ENCODE data around the gene SLC16A5.
"Not testable (repeated sequence)": the region's sequence is repeated elsewhere in the genome, so short reads cannot be mapped to it uniquely, and the experiment has no call there.

The SLC16A5 gene

GRCh38 chr17:75064040-75064439, 23.7 kb upstream of the SLC16A5 start:
- no peak for DNase-seq (ENCODE audit: low read depth)

- no peak for DNase-seq (ENCODE audit: low read depth)
These were observed 23.3 kb upstream of the SLC16A5 start for GRCh38 chr17:75064460-75064859.

- DNase-seq (ENCODE audit: low read depth): no peak
These were observed 22.7 kb upstream of the SLC16A5 start for GRCh38 chr17:75064867-75065561.

GRCh38 chr17:75065562-75066151, 22.1 kb upstream of the SLC16A5 start:
- DNase-seq (ENCODE audit: low read depth): no peak

DNA sequence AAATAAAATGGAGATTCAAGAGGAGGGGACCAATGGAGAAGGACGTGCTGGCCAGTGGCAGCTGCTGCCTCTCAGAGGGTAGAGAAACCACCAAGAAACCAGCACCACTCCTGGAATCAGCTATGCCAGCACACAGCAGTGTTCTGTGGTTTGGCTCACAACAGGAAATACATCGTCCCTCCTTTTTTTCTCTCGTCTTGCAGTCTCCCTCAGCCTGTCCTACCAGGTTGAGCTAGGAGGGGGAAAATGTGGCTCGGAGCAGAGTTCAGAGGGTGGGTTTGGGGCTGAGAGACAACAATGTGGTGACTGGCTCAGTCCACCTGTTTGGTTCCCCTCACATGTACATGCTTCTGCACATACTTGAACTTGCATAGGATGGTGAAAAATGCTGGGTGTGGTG, 19.9 kb upstream of the SLC16A5 start:
- DNase-seq (ENCODE audit: low read depth): no peak

- no peak for DNase-seq (ENCODE audit: low read depth)
These were observed 19.0 kb upstream of the SLC16A5 start for GRCh38 chr17:75068750-75069149.

- DNase-seq (ENCODE audit: low read depth): no peak
These were observed 18.0 kb upstream of the SLC16A5 start for GRCh38 chr17:75069783-75070182.

DNA sequence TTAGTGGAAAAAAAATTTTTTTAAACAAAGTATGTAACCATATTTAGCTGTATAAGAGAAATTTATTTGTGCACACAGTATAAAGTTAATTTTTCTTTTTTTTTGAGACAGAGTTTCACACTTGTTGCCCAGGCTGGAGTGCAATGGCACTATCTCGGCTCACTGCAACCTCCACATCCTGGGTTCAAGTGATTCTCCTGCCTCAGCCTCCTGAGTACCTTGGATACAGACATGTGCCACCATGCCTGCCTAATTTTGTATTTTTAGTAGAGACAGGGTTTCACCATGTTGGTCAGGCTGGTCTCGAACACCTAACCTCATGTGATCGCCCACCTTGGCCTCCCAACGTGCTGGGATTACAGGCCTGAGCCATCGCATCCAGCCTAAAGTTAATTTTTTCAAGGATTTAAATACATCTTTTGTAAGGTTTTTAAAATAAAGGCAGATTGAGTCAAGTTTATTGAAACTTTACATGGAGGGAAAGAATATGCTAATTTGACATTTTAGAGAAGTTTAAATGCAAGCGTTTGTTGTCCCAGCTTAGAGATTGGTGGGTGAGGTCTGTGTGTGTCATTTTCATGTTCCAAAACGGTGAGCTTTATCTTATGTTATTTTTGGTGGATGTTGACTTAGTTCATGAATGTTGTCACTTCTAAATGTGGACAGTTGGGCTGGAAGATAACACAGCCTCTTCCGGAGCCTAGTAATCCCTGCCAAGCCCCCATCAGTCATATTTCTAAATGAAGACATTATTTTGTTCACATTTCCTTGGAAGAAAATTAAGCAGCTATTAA, 16.1 kb upstream of the SLC16A5 start:
- DNase-seq (ENCODE audit: low read depth): not testable (repeated sequence)

- DNase-seq (ENCODE audit: low read depth): not testable (repeated sequence)
These were observed 14.8 kb upstream of the SLC16A5 start for GRCh38 chr17:75072909-75073308.

DNA sequence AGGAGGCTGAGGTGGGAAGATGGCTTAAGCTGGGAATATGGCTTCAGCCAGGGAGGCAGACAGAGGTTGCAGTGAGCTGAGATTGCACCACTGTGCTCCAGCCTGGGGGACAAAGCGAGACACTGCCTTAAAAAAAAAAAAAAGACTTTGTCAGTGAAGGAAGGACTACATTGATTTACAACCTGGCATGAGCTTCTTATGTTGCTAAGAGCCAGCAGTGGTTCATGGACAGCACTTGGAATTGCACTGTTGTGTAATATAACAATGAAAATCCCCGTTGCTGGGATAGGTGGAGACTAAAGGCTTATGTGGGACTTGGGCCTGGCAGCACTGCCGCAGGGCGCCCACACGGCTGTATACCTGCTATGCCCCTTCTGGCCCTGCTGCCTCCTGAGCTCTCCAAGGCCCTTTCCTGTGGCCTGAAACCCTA, 14.1 kb upstream of the SLC16A5 start:
- DNase-seq (ENCODE audit: low read depth): no peak

DNA sequence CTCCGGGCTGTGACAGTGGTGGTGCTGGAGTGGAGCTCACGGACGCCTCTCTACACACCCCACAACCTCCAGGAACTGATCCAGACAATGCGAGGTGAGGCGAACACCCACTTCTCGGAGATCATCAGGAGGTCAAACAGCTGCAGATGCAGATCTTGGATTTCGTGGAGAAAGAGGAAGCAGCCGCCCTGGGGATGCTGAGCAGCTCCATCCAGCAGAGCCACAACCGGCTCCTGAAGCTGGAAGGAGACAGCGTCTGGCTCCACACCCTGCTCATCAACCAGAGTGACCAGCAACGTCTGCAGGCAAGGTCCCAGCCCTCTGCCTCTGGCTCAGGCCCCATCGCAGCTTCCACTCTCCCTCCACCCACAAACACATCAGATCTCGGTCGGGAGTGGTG, 13.2 kb upstream of the SLC16A5 start:
- no peak for DNase-seq (ENCODE audit: low read depth)

- DNase-seq (ENCODE audit: low read depth): no peak
These were observed 12.0 kb upstream of the SLC16A5 start for GRCh38 chr17:75075597-75076336.

DNA sequence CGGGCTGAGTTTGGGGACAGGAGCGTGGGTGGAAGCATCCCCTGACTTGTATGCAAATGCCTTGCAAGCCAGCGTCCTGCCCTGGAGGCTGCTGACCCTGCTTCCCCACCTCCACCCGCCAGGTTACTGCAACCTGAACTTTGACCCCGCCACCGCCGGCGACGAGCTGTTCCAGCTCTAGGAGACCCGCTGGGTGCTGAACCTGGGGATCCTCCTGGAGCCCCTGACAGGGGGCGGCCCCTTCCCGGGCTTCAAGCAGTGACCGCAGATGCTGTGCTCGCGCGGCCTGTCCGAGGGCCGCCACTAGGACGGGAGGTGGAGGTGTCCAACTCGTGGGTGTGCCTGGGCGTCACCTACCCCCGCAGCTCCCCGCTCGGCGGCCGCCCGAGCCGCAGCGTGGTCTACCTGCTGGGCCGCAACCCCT, 10.7 kb upstream of the SLC16A5 start:
- no peak for DNase-seq (ENCODE audit: low read depth)

GRCh38 chr17:75077496-75078283, 10.1 kb upstream of the SLC16A5 start:
- DNase-seq (ENCODE audit: low read depth): peak; percentile 36

- DNase-seq (ENCODE audit: low read depth): no peak
These were observed 9.3 kb upstream of the SLC16A5 start for GRCh38 chr17:75078284-75079022.

DNA sequence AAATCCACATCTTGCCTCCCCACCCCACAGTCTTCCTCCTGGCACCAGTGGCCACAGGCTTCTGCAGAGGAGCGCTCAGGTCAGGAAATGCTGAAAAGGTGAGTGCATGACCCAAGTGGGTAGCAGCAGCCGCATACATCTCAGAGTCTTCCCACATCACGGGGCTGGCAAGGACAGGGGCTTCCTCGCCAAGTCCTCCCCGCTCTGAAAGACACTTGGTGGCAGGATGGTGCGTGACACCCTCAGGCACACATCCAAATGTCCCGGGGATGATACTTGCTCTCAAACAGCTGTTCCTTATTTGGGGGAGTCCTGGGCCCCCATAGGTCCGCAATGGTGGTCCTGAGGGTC, 8.8 kb upstream of the SLC16A5 start:
- DNase-seq (ENCODE audit: low read depth): no peak

DNA sequence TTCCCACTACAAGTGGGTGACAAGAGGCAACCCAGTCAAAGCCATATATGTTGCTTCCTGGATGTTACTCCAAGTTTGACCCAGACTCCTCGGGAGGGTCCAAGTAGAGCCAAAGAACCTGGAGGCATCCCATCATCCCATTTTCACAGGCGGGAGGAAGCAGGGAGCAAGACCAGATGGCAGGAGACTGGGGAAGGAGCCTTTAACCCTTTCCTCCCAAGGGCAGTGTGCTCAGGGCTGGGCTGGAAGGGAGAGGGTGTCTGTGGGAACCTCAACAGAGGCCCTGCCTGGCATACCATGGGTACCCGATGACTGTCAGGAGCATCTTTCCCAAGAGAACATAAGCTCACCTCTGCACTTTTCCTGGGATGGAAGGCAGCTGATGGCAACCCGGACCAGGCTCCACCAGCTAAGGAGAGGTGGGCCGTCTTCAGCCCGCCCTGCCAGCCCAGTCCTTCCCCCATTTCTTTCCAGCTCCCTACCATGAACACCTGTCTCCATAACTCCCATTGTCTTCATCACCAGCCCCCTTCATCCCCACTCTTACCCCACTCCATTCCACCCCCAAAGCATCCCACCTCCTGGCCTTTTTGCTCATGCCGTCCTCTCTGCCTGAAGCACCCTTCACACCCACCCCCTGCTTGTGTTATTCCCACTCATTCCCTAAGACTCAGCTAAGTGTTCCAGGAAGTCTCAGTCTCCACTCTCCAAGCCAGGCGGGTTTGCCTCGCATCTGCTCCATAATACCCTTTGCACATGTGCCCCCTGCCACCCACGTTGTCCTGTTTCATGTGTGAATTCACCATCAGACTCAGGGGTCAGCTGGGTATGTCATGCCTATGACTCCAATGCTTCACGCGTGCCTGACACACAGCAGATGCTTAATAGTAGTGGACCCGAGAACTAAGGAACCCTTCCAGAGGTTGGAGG, 5.9 kb upstream of the SLC16A5 start:
- DNase-seq (ENCODE audit: low read depth): no peak

DNA sequence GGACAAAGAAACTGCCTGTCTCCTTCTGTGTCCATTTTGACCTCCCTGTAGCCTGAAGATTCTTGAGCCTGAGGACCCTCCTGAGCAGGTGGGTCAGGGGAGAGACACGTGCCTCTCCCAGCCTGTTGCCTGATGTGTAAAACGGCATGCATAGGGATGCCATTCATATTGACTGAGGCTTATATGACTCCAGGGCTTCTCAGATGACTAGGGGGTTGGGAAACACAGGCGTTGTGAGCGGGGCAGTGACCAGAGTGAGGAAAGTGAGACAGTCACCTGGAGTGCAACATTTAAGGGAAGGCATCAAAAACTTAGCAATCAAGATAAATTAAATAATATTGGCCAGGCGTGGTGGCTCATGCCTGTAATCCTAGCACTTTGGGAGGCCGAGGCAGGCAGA, 5.1 kb upstream of the SLC16A5 start:
- DNase-seq (ENCODE audit: low read depth): no peak

DNA sequence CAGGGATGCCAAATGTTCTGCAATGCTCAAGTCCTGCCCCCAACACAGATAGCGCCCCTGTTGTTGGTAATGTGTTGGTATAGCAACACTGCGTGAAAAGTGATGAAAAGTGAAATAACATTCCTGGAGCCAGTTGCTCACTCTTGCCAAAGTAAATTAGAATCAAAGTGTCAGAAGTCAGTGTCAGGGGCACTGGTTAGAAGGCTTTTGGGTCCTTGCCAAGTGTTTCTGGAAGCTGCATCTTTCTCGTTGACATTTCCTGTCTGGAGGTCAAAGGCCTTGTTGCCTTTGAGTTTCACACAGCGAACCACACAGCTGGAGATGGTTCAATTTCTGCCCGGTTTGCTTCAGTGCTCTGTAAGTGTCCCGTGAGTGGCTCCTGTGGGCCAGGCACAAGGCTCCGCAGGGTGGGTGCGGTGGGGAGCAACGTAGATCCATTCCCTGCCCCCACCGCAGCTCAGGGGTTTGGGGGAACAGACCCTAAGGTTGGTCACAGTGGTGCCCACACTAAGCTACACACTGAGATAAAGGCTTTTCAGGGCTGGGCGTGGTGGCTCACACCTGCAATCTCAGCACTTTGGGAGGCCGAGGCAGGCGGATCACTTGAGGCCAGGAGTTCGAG, 3.6 kb upstream of the SLC16A5 start:
- no peak for DNase-seq (ENCODE audit: low read depth)
